Neutrophil (primary cell): ENCODE results near the gene MAP7D2.
"Not testable (repeated sequence)": the region's sequence is repeated elsewhere in the genome, so short reads cannot be mapped to it uniquely, and the experiment has no call there.

Source experiments
- H3K27ac ChIP-seq: fragments of 200-600 bp; sonication (generic); 2 replicates; pipeline ENCODE4 v1.5.1; 2016; ENCODE audit warnings: mild to moderate bottlenecking, moderate library complexity
- H3K27me3 ChIP-seq: fragments of 200-600 bp; sonication (generic); 2 replicates; pipeline ENCODE4 v1.6.0; 2016; ENCODE audit warnings: mild to moderate bottlenecking
- H3K36me3 ChIP-seq: fragments of 200-600 bp; sonication (generic); 2 replicates; pipeline ENCODE4 v1.5.1; 2017
- H3K4me1 ChIP-seq, 2 experiments: fragments of 200-600 bp in 1 of 2; sonication (generic) in 1 of 2; 1 replicate in 1 of 2; 2 replicates in 1 of 2; pipeline versions ENCODE4 v1.5.1 to v1.6.1; 2013 to 2016; ENCODE audit warnings: low read depth in 1 of 2, low read length in 1 of 2, mild to moderate bottlenecking in 1 of 2, moderate library complexity in 1 of 2; ENCODE audit not compliant: control insufficient read depth in 1 of 2, insufficient read depth in 1 of 2
- H3K4me3 ChIP-seq, 2 experiments: fragments of 200-600 bp in 1 of 2; sonication (generic) in 1 of 2; 1 replicate in 1 of 2; 2 replicates in 1 of 2; pipeline ENCODE4 v1.5.1; 2013 to 2016; ENCODE audit warnings: low read depth in 1 of 2, low read length in 1 of 2, mild to moderate bottlenecking in 1 of 2, moderate library complexity in 1 of 2
- H3K9me3 ChIP-seq: fragments of 200-600 bp; sonication (generic); 2 replicates; pipeline ENCODE4 v1.5.1; 2016
- CTCF ChIP-seq: fragments of 200-600 bp; sonication (generic); IDR thresholded peaks from 2 replicates; pipeline ENCODE4 v1.5.1; 2016; ENCODE audit warnings: antibody characterized with exemption

The MAP7D2 gene

GRCh38 chrX:20139966-20140365, 23.3 kb upstream of the MAP7D2 start:
- H3K9me3 ChIP-seq: no peaks in the 10 kb centered on the region
- peak overlapping the region; percentile 78 for H3K27ac ChIP-seq
- H3K4me3 ChIP-seq: no peak overlapping the region
- H3K27me3 ChIP-seq: no peaks in the 10 kb centered on the region
- no peaks in the 10 kb centered on the region for H3K36me3 ChIP-seq
- no peak for TF ChIP-seq CTCF
- H3K4me1 ChIP-seq: peaks cover 13 to 36% of the 10 kb centered on the region in 2 experiments

GRCh38 chrX:20135944-20136343, 19.2 kb upstream of the MAP7D2 start:
- Histone ChIP-seq H3K27ac (peak overlapping the region; percentile 23), H3K36me3 (no peaks in the 10 kb centered on the region), H3K27me3 (no peaks in the 10 kb centered on the region), H3K9me3 (no peaks in the 10 kb centered on the region), H3K4me1 (peaks cover 20 to 38% of the 10 kb centered on the region in 2 experiments), H3K4me3 (no peak overlapping the region)
- TF ChIP-seq CTCF: no peak

GRCh38 chrX:20132666-20133065, 16.0 kb upstream of the MAP7D2 start:
- no peak for TF ChIP-seq CTCF
- Histone ChIP-seq H3K4me3 (no peak overlapping the region), H3K36me3 (no peaks in the 10 kb centered on the region), H3K27ac (peak overlapping the region; percentile 39), H3K9me3 (no peaks in the 10 kb centered on the region), H3K4me1 (peaks cover 12 to 22% of the 10 kb centered on the region in 2 experiments), H3K27me3 (no peaks in the 10 kb centered on the region)

- no peaks in the 10 kb centered on the region for H3K27me3 ChIP-seq
These were observed 13.7 kb upstream of the MAP7D2 start for GRCh38 chrX:20130357-20130756.

GRCh38 chrX:20129547-20129946, 12.8 kb upstream of the MAP7D2 start:
- no peak overlapping the region for H3K27ac ChIP-seq
- no peaks in the 10 kb centered on the region for H3K36me3 ChIP-seq
- H3K4me1 ChIP-seq: peaks cover 8 to 11% of the 10 kb centered on the region in 2 experiments
- TF ChIP-seq CTCF: no peak
- no peaks in the 10 kb centered on the region for H3K27me3 ChIP-seq
- no peaks in the 10 kb centered on the region for H3K9me3 ChIP-seq
- H3K4me3 ChIP-seq: no peak overlapping the region

More at GRCh38 chrX:20130357-20130756, 13.7 kb upstream of the MAP7D2 start:
- H3K9me3 ChIP-seq: no peaks in the 10 kb centered on the region
- no peaks in the 10 kb centered on the region for H3K36me3 ChIP-seq
- H3K4me1 ChIP-seq: peaks cover 8 to 14% of the 10 kb centered on the region in 2 experiments
- no peak overlapping the region for H3K27ac ChIP-seq
- H3K4me3 ChIP-seq: no peak overlapping the region
- no peak for TF ChIP-seq CTCF

- H3K27me3 ChIP-seq: no peaks in the 10 kb centered on the region
- no peaks in the 10 kb centered on the region for H3K9me3 ChIP-seq
- no peaks in the 10 kb centered on the region for H3K36me3 ChIP-seq
- H3K27ac ChIP-seq: no peak overlapping the region
- peaks cover 8 to 11% of the 10 kb centered on the region in 2 experiments for H3K4me1 ChIP-seq
- H3K4me3 ChIP-seq: no peak overlapping the region
- no peak for TF ChIP-seq CTCF
These were observed 12.0 kb upstream of the MAP7D2 start for GRCh38 chrX:20128670-20129069.

- H3K27ac ChIP-seq, H3K27me3 ChIP-seq, H3K4me1 ChIP-seq, H3K36me3 ChIP-seq, H3K9me3 ChIP-seq, H3K4me3 ChIP-seq: not testable (repeated sequence)
These were observed 10.7 kb upstream of the MAP7D2 start for GRCh38 chrX:20127440-20127839.

- H3K36me3 ChIP-seq, H3K4me1 ChIP-seq, H3K4me3 ChIP-seq, H3K27me3 ChIP-seq, H3K9me3 ChIP-seq, H3K27ac ChIP-seq: not testable (repeated sequence)
These were observed 10.1 kb upstream of the MAP7D2 start for GRCh38 chrX:20126833-20127232.
